ENCODE measurements around the gene OCA2. TPM values are rescaled to one million over a fixed set of nuclear protein-coding genes. Genes with fewer than 3 reads are reported as not detected.

Gene OCA2
- total and polyA plus RNA-seq, 12 donors, result 0.13 to 0.44 (median 0.23) TPM; not detected in 7

DNA sequence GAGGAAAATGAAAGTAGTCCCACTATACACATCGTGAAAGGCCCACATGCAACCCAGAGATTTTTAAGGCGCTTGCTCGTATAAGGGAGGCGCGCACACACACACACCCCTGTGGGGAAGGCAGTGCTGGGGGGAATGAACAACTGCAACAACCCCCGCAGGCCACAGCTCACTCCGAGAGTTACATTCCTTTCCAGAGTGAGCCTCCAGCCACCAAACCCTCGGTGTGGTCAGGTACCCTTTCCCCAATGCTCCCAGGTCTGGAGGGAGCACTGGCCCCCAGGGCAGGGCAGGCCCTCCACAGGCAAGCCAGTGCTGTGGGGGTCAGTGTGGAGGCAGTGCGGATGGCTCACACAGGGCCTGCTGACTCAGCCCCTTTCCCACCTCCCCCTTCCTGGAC lies 115.6 kb downstream of the OCA2 start:
- Histone ChIP-seq H3K4me3 (no peak overlapping the region), H3K36me3 (replicated peaks in 1 of 2) (no peaks in the 10 kb centered on the region), H3K27ac (no peak overlapping the region), H3K4me1 (replicated peaks in 1 of 2) (no peaks in the 10 kb centered on the region), H3K27me3 (no peaks in the 10 kb centered on the region), H3K9me3 (replicated peaks in 1 of 3) (no peaks in the 10 kb centered on the region)
- no peak for DNase-seq
- 88 to 92% (median 90%) methylated on average over 8 to 9 of the region's 9 CpGs for WGBS, 4 donors
- intact Hi-C loops (cut with DNase I), result no loop called here
- TF ChIP-seq, protein P1, sequence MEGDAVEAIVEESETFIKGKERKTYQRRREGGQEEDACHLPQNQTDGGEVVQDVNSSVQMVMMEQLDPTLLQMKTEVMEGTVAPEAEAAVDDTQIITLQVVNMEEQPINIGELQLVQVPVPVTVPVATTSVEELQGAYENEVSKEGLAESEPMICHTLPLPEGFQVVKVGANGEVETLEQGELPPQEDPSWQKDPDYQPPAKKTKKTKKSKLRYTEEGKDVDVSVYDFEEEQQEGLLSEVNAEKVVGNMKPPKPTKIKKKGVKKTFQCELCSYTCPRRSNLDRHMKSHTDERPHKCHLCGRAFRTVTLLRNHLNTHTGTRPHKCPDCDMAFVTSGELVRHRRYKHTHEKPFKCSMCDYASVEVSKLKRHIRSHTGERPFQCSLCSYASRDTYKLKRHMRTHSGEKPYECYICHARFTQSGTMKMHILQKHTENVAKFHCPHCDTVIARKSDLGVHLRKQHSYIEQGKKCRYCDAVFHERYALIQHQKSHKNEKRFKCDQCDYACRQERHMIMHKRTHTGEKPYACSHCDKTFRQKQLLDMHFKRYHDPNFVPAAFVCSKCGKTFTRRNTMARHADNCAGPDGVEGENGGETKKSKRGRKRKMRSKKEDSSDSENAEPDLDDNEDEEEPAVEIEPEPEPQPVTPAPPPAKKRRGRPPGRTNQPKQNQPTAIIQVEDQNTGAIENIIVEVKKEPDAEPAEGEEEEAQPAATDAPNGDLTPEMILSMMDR (IDR thresholded peaks at IDR 0.05), result no peak
- no peak for TF ChIP-seq POLR2A (IDR thresholded peaks at IDR 0.05)

DNA sequence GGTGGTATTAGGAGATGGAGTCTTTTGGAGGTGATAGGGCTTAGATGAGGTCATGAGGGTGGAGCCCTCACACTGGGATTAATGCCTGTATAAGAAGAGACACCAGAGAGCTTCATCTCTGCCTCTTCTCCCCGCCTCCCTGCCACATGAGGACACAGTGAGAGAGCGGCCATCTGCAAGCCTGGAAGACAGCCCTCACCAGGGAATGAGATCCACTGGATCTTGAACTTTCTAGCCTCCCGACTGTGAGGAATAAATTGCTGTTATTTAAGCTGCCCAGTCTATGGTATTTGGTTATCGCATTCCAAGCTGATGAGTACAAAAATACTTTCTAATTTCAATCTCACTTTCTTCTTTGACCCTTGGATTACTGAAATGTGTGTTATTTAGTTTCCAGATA lies 121.4 kb downstream of the OCA2 start:
- intact Hi-C loops (cut with DNase I), result no loop called here
- no peaks in the 10 kb centered on the region for H3K27me3 ChIP-seq
- 76 to 87% (median 79%) methylated on average over 4 of the region's 4 CpGs for WGBS, 4 donors
- no peaks in the 10 kb centered on the region for H3K36me3 ChIP-seq (replicated peaks in 1 of 2)
- H3K9me3 ChIP-seq (replicated peaks in 1 of 3), result no peaks in the 10 kb centered on the region
- H3K27ac ChIP-seq, result no peak overlapping the region
- no peak overlapping the region for H3K4me3 ChIP-seq
- TF ChIP-seq POLR2A (IDR thresholded peaks at IDR 0.05), result no peak
- TF ChIP-seq, protein P1 (IDR thresholded peaks at IDR 0.05), result no peak
- no peak for DNase-seq
- no peaks in the 10 kb centered on the region for H3K4me1 ChIP-seq (replicated peaks in 1 of 2)

DNA sequence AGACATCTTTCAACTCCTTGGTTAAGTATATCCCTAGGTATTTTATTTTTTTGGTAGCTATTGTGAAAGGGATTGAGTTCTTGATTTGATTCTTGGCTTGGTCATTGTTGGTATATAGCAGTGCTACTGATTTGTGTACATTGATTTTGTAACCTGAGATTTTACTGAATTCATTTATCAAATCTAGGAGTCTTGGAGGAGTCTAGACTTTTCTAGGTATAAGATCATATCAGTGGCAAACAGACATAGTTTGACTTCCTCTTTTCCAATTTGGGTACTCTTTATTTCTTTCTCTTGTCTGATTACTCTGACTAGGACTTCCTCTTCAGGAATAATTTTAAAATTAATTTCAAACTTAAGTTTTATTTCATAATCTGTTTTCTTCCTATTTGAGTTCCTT lies 125.2 kb downstream of the OCA2 start:
- no peak for DNase-seq
- Histone ChIP-seq H3K4me1 (replicated peaks in 1 of 2) (no peaks in the 10 kb centered on the region), H3K36me3 (replicated peaks in 1 of 2) (no peaks in the 10 kb centered on the region), H3K4me3 (no peak overlapping the region), H3K27ac (no peak overlapping the region), H3K27me3 (no peaks in the 10 kb centered on the region), H3K9me3 (replicated peaks in 1 of 3) (no peaks in the 10 kb centered on the region)
- no peak for TF ChIP-seq POLR2A (IDR thresholded peaks at IDR 0.05)
- TF ChIP-seq, protein P1 (IDR thresholded peaks at IDR 0.05), result no peak
- intact Hi-C loops (cut with DNase I), result no loop called here

DNA sequence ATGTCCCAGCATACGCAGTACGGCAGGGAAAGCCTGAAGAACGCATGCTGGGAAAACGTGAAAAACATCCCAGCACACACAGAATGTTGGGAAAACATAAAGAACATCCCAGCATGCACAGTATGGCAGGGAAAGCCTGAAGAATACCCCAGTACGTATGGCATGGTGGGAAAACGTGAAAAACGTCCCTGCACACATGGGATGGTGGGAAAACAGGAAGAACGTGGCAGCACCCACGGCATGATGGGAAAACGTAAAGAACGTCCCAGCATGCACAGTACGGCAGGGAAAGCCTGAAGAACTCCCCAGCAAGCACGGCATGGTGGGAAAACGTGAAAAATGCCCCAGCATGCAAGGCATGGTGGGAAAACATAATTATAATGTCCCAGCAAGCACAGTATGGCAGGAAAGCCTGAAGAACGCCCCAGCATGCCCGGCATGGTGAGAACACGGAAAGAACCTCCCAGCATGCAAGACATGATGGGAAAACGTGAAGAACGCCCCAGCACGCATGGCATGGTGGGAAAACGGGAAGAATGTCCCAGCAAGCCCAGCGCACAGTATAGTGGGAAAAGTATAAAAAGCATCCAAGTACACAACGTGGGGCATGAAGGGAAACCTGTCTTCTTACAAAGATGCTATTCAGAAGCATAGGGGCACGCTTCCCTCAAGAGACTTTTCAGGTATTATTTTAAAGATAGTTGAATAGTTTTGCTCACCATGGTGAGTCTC lies 128.3 kb downstream of the OCA2 start:
- H3K4me3 ChIP-seq, result no peak overlapping the region
- no peaks in the 10 kb centered on the region for H3K36me3 ChIP-seq (replicated peaks in 1 of 2)
- no peak overlapping the region for H3K27ac ChIP-seq
- WGBS, 4 donors, result 77 to 84% (median 82%) methylated on average over 24 of the region's 24 CpGs
- H3K27me3 ChIP-seq, result no peaks in the 10 kb centered on the region
- no peaks in the 10 kb centered on the region for H3K4me1 ChIP-seq (replicated peaks in 1 of 2)
- intact Hi-C loops (cut with DNase I), result no loop called here
- DNase-seq, result no peak
- no peaks in the 10 kb centered on the region for H3K9me3 ChIP-seq (replicated peaks in 1 of 3)
- TF ChIP-seq, protein P1 (IDR thresholded peaks at IDR 0.05), result no peak
- TF ChIP-seq POLR2A (IDR thresholded peaks at IDR 0.05), result no peak
